Activated CD8-positive, alpha-beta T cell treated with anti-CD3 and anti-CD28 coated beads for 36 hours (primary cell): ENCODE data around the gene ACTRT2. TPM values are rescaled to one million over a fixed set of nuclear protein-coding genes. Genes with fewer than 3 reads are reported as not detected.

ENCODE experiments used
- ATAC-seq: fragments of 200-7000 bp; cut with Tn5 transposase; one replicate; pipeline ENCODE4 v1.10.0; 2021; ENCODE audit warnings: mild to moderate bottlenecking, moderate library complexity
- CTCF ChIA-PET: fragments of 350-600 bp; sonication (Branson Sonifier 250); formaldehyde crosslinking; loops from one replicate; lab custom pipeline; 2021; ENCODE audit warnings: antibody characterized with exemption; lab: Charles Lee
- POLR2A ChIA-PET: fragments of 350-600 bp; sonication (Branson Sonifier 250); formaldehyde crosslinking; loops from one replicate; lab custom pipeline; 2021; ENCODE audit warnings: antibody characterized with exemption; lab: Charles Lee
- DNase-seq: peaks from one replicate; pipeline ENCODE4 v3.0.0-alpha.2; 2020
- H3K27ac Mint-ChIP-seq: one replicate; pipeline ENCODE4 v1.8.0; 2021; ENCODE audit warnings: mild to moderate bottlenecking, mixed read lengths
- H3K27me3 Mint-ChIP-seq: one replicate; pipeline ENCODE4 v1.8.0; 2021; ENCODE audit warnings: mixed read lengths
- H3K36me3 Mint-ChIP-seq: one replicate; pipeline ENCODE4 v1.8.0; 2021; ENCODE audit warnings: low read depth, mixed read lengths
- H3K4me1 Mint-ChIP-seq: one replicate; pipeline ENCODE4 v1.8.0; 2021; ENCODE audit warnings: low read depth, mixed read lengths
- H3K4me3 Mint-ChIP-seq: one replicate; pipeline ENCODE4 v1.8.0; 2021; ENCODE audit warnings: mild to moderate bottlenecking, moderate library complexity, mixed read lengths
- H3K9me3 Mint-ChIP-seq: one replicate; pipeline ENCODE4 v1.8.0; 2021; ENCODE audit warnings: mixed read lengths
- intact Hi-C: fragments of 100-400 bp; cut with micrococcal nuclease; formaldehyde crosslinking; loops from one replicate; pipeline ENCODE4 v1.10.0; 2022
- total RNA-seq, 2 experiments: library from RNA; stranded (reverse); gene quantifications; one replicate each; pipeline ENCODE4 v1.2.3, GENCODE V29; 2021
- TF ChIP-seq, protein P1 (sequence below): fragments of 200-600 bp; IDR thresholded peaks from one replicate; pipeline ENCODE4 v1.8.0; 2022; ENCODE audit warnings: antibody characterized with exemption, mild to moderate bottlenecking

The ACTRT2 gene
- total RNA-seq, 2 experiments from 2014 or later: not detected

GRCh38 chr1:3037281-3038040, 16.2 kb downstream of the ACTRT2 start:
- Mint-ChIP-seq H3K4me3 (no peak overlapping the region), H3K36me3 (no peaks in the 10 kb centered on the region), H3K27me3 (no peaks in the 10 kb centered on the region), H3K4me1 (peaks cover 15% of the 10 kb centered on the region), H3K27ac (no peak overlapping the region), H3K9me3 (no peaks in the 10 kb centered on the region)
- TF ChIP-seq, protein P1, sequence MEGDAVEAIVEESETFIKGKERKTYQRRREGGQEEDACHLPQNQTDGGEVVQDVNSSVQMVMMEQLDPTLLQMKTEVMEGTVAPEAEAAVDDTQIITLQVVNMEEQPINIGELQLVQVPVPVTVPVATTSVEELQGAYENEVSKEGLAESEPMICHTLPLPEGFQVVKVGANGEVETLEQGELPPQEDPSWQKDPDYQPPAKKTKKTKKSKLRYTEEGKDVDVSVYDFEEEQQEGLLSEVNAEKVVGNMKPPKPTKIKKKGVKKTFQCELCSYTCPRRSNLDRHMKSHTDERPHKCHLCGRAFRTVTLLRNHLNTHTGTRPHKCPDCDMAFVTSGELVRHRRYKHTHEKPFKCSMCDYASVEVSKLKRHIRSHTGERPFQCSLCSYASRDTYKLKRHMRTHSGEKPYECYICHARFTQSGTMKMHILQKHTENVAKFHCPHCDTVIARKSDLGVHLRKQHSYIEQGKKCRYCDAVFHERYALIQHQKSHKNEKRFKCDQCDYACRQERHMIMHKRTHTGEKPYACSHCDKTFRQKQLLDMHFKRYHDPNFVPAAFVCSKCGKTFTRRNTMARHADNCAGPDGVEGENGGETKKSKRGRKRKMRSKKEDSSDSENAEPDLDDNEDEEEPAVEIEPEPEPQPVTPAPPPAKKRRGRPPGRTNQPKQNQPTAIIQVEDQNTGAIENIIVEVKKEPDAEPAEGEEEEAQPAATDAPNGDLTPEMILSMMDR: no peak
- intact Hi-C loops: no loop called here
- no peak for DNase-seq
- ChIA-PET CTCF (no interaction called here), POLR2A (no interaction called here)
- no peak for ATAC-seq

- POLR2A ChIA-PET: no interaction called here
- Mint-ChIP-seq H3K36me3 (no peaks in the 10 kb centered on the region), H3K27ac (no peak overlapping the region), H3K9me3 (no peaks in the 10 kb centered on the region), H3K4me3 (no peak overlapping the region), H3K27me3 (no peaks in the 10 kb centered on the region), H3K4me1 (peaks cover 8% of the 10 kb centered on the region)
- TF ChIP-seq, protein P1: no peak
- CTCF ChIA-PET: no interaction called here
- intact Hi-C loops: no loop called here
- DNase-seq (no peak), ATAC-seq (no peak)
Observed at GRCh38 chr1:3038113-3038551, 16.9 kb downstream of the ACTRT2 start.

DNA sequence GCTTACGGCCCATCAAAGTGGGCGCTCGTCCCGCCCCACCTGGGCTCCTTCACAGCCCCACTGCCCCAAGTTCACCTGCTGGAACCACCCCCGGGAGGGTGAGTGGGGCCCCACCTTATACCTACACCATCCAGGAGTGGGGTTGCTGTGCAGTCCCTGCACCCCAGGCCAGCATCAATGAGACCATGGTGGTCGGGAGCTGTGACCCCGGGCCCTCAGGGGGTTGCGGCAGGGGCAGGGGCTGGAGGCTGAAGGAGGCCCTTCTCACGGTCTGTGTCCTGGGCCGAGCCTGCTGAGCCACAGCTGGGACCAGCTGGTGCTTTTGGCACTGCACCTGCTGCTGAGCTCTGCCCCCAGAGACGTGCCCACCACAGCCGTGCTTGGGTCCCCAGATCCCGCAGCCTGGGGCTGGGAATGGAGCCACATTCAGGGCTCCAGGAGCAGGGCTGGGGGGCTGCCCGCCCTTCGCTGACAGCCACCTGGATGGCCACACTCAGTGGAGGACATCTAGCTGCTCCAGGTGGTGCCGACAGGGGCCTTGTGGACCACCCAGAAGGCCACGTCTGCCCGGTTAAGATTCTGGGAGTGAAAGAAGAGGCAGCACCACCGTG, 17.4 kb downstream of the ACTRT2 start:
- Mint-ChIP-seq H3K27me3 (no peaks in the 10 kb centered on the region), H3K9me3 (no peaks in the 10 kb centered on the region), H3K4me1 (peaks cover 3% of the 10 kb centered on the region), H3K36me3 (no peaks in the 10 kb centered on the region), H3K4me3 (no peak overlapping the region), H3K27ac (no peak overlapping the region)
- ATAC-seq (no peak), DNase-seq (no peak)
- POLR2A ChIA-PET: no interaction called here
- CTCF ChIA-PET: no interaction called here
- intact Hi-C loops: no loop called here
- TF ChIP-seq, protein P1: no peak

GRCh38 chr1:3040004-3040403, 18.7 kb downstream of the ACTRT2 start:
- H3K4me3 Mint-ChIP-seq: no peak overlapping the region
- intact Hi-C loops: no loop called here
- H3K27me3 Mint-ChIP-seq: peaks cover 2% of the 10 kb centered on the region
- H3K4me1 Mint-ChIP-seq: no peaks in the 10 kb centered on the region
- POLR2A ChIA-PET: no interaction called here
- DNase-seq: no peak
- H3K27ac Mint-ChIP-seq: no peak overlapping the region
- ATAC-seq: no peak
- no peaks in the 10 kb centered on the region for H3K9me3 Mint-ChIP-seq
- TF ChIP-seq, protein P1: no peak
- H3K36me3 Mint-ChIP-seq: no peaks in the 10 kb centered on the region
- CTCF ChIA-PET: interaction anchor here (1.1 kb wide), 1 partner anchor 16 kb away, joined by 3 read pairs; no protein-coding TSS in a partner anchor

- ATAC-seq: no peak
- peaks cover 6% of the 10 kb centered on the region for H3K27me3 Mint-ChIP-seq
- ChIA-PET POLR2A (no interaction called here), CTCF (no interaction called here)
- no peaks in the 10 kb centered on the region for H3K9me3 Mint-ChIP-seq
- H3K4me1 Mint-ChIP-seq: no peaks in the 10 kb centered on the region
- H3K27ac Mint-ChIP-seq: no peak overlapping the region
- no peak for DNase-seq
- H3K36me3 Mint-ChIP-seq: no peaks in the 10 kb centered on the region
- H3K4me3 Mint-ChIP-seq: no peak overlapping the region
- TF ChIP-seq, protein P1: no peak
- intact Hi-C loops: no loop called here
Observed at GRCh38 chr1:3042481-3042880, 21.2 kb downstream of the ACTRT2 start.
